HFFc6 (cell line): ENCODE measurements around the gene PRUNE2. TPM values are rescaled to one million over a fixed set of nuclear protein-coding genes. Genes with fewer than 3 reads are reported as not detected.

ENCODE experiments used
- DNase-seq: peaks from one replicate; pipeline ENCODE4 v3.0.0-alpha.2; 2018
- H3K27ac Mint-ChIP-seq: 2 replicates; pipeline ENCODE4 v1.8.0; 2020; ENCODE audit warnings: mild to moderate bottlenecking, mixed read lengths
- H3K27me3 Mint-ChIP-seq: 2 replicates; pipeline ENCODE4 v1.8.0; 2021; ENCODE audit warnings: mild to moderate bottlenecking, moderate library complexity, mixed read lengths; ENCODE audit not compliant: insufficient read depth
- H3K36me3 Mint-ChIP-seq: 2 replicates; pipeline ENCODE4 v1.8.0; 2021; ENCODE audit warnings: low read depth, mixed read lengths
- H3K4me1 Mint-ChIP-seq: 2 replicates; pipeline ENCODE4 v1.8.0; 2020; ENCODE audit warnings: low read depth, mixed read lengths
- H3K4me3 Mint-ChIP-seq: 2 replicates; pipeline ENCODE4 v1.8.0; 2020; ENCODE audit warnings: mild to moderate bottlenecking, moderate library complexity, mixed read lengths
- H3K9me3 Mint-ChIP-seq: 2 replicates; pipeline ENCODE4 v1.8.0; 2020; ENCODE audit warnings: mild to moderate bottlenecking, mixed read lengths
- CTCF ChIP-seq: fragments of 200-600 bp; sonication (generic); IDR thresholded peaks from 2 replicates; pipeline ENCODE4 v1.5.0; 2021; ENCODE audit warnings: antibody characterized with exemption, mild to moderate bottlenecking
- total RNA-seq, 6 experiments: library from RNA; stranded (reverse); fragmentation: NEBNext Ultra II Directional; extraction: Animal tissue kit (Norgen Biotek cat#: 25700); gene quantifications; 2 replicates in 1 of 6; 3 replicates in 5 of 6; pipeline ENCODE4 v1.2.3, GENCODE V29; 2021

Gene PRUNE2
- total RNA-seq, 6 experiments from 2014 or later: 0.02 to 0.29 (median 0.16) TPM; not detected in 2

GRCh38 chr9:76684213-76684612 is 221.7 kb downstream of the PRUNE2 start:
- Mint-ChIP-seq H3K9me3 (no peaks in the 10 kb centered on the region), H3K4me1 (peaks cover 33% of the 10 kb centered on the region), H3K27ac (no peak overlapping the region; the same call in 1 of the 2 replicates), H3K27me3 (peaks cover 18% of the 10 kb centered on the region), H3K36me3 (no peaks in the 10 kb centered on the region), H3K4me3 (no peak overlapping the region)
- DNase-seq: no peak
- no peak for TF ChIP-seq CTCF

GRCh38 chr9:76681556-76681955 is 224.4 kb downstream of the PRUNE2 start:
- H3K4me1 Mint-ChIP-seq: peaks cover 14% of the 10 kb centered on the region
- DNase-seq: no peak
- H3K9me3 Mint-ChIP-seq: no peaks in the 10 kb centered on the region
- TF ChIP-seq CTCF: no peak
- no peak overlapping the region for H3K27ac Mint-ChIP-seq
- no peaks in the 10 kb centered on the region for H3K36me3 Mint-ChIP-seq
- no peak overlapping the region for H3K4me3 Mint-ChIP-seq
- peaks cover 18% of the 10 kb centered on the region for H3K27me3 Mint-ChIP-seq

- no peak for DNase-seq
- peaks cover 17% of the 10 kb centered on the region for H3K27me3 Mint-ChIP-seq
- no peaks in the 10 kb centered on the region for H3K9me3 Mint-ChIP-seq
- no peaks in the 10 kb centered on the region for H3K36me3 Mint-ChIP-seq
- peaks cover 14% of the 10 kb centered on the region for H3K4me1 Mint-ChIP-seq
- no peak for TF ChIP-seq CTCF
- H3K4me3 Mint-ChIP-seq: peak overlapping the region; percentile 49; the same call in 1 of the 2 replicates
- H3K27ac Mint-ChIP-seq: no peak overlapping the region
Observed at GRCh38 chr9:76680716-76681425, 225.0 kb downstream of the PRUNE2 start.

GRCh38 chr9:76677481-76678055 is 228.3 kb downstream of the PRUNE2 start:
- no peak for DNase-seq
- Mint-ChIP-seq H3K9me3 (no peaks in the 10 kb centered on the region), H3K36me3 (no peaks in the 10 kb centered on the region), H3K27ac (no peak overlapping the region), H3K4me3 (no peak overlapping the region), H3K4me1 (peaks cover 14% of the 10 kb centered on the region), H3K27me3 (peaks cover 10% of the 10 kb centered on the region)
- no peak for TF ChIP-seq CTCF

GRCh38 chr9:76676857-76677256 is 229.1 kb downstream of the PRUNE2 start:
- TF ChIP-seq CTCF: no peak
- Mint-ChIP-seq H3K27me3 (peaks cover 10% of the 10 kb centered on the region), H3K9me3 (no peaks in the 10 kb centered on the region), H3K36me3 (no peaks in the 10 kb centered on the region), H3K4me1 (peaks cover 14% of the 10 kb centered on the region), H3K27ac (no peak overlapping the region), H3K4me3 (no peak overlapping the region)
- DNase-seq: no peak
